Measurements from ENCODE around the gene SLC16A6.

The SLC16A6 gene

DNA sequence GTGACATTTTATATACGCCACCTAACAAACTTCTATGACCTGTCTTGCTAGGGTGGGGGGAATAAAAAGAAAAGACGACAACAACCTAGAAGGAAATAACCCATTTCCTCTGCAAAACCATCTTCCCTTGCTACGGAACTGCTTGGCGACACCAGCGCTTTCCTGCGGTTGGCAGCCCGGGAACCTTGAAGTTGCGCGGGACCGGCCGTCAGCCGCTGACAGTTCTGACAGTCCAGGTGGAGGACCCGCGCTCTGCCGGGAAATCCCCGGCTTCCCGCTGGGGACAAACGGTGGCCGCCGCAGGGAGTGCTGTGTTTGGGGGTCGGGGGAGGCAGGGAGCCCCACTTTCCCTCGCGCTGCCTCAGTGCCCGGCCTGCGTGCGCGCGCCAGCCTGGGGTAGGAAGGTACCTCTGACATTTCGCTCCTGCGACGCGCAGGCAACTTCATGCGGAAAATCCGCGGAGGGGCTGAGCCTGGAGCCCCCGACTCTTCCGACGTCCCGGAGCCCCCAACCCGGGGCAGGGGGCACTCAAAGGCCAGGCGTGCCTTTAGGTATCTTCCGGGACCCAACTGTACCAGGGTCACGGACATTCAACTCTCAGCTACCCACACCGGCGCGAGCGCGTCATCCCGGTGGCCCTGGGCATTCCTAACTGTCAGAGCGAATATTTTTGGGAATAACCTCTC is 516 bp downstream of the SLC16A6 start:
- no CpG with 5 or more reads among the region's 50 CpGs for WGBS, 2 donors (ENCODE audit: extremely low coverage in 2 of 2, insufficient read length in 2 of 2, insufficient replicate concordance in 1 of 2)
- Histone ChIP-seq H3K36me3 (replicated peaks in 1 of 2; ENCODE audit: control insufficient read depth in 2 of 2, insufficient read depth in 2 of 2, low read length in 2 of 2) (no peaks in the 10 kb centered on the region), H3K14ac (ENCODE audit: low read length) (no peak overlapping the region), H3K18ac (ENCODE audit: low read length) (peak overlapping the region; percentile 87), H2AK5ac (ENCODE audit: low read depth, low read length) (peak overlapping the region; percentile 60), H3K79me1 (ENCODE audit: low read depth, low read length) (no peaks in the 10 kb centered on the region), H3K4ac (ENCODE audit: low read length) (no peak overlapping the region), H3K27ac (replicated peaks; ENCODE audit: low read length) (no peak overlapping the region), H3K4me2 (ENCODE audit: insufficient read depth, low read length, poor library complexity, severe bottlenecking) (peak overlapping the region; percentile 92), H3K4me3 (ENCODE audit: low read length in 2 of 2) (peak overlapping the region; percentile 71 to 74), H2BK120ac (ENCODE audit: low read depth, low read length) (no peak overlapping the region), H3K23ac (ENCODE audit: low read depth, low read length, poor library complexity) (no peak overlapping the region), H2BK15ac (ENCODE audit: low read length) (no peak overlapping the region), H2BK12ac (ENCODE audit: low read length) (no peak overlapping the region), H3K9me3 (replicated peaks in 1 of 2; ENCODE audit: control insufficient read depth in 2 of 2, insufficient read depth in 1 of 2, low read depth in 1 of 2, low read length in 2 of 2) (no peaks in the 10 kb centered on the region), H2AFZ (ENCODE audit: low read length) (peak overlapping the region; percentile 97), H3K9ac (ENCODE audit: low read depth, low read length, poor library complexity) (peak overlapping the region; percentile 72), H4K8ac (ENCODE audit: low read depth, low read length) (no peak overlapping the region), H4K91ac (ENCODE audit: low read depth, low read length, poor library complexity) (no peak overlapping the region), H3K4me1 (ENCODE audit: control insufficient read depth in 2 of 2, insufficient read depth in 1 of 2, low read depth in 1 of 2, low read length in 2 of 2) (peaks cover 5 to 16% of the 10 kb centered on the region in 2 donors), H3K27me3 (ENCODE audit: control insufficient read depth in 3 of 3, insufficient read depth in 3 of 3, low read depth in 1 of 3, low read length in 3 of 3) (peaks cover 0 to 21% (median 3%) of the 10 kb centered on the region in 3 experiments), H2BK5ac (ENCODE audit: low read length) (no peak overlapping the region)
- DNase-seq (ENCODE audit: low spot score), result no peak

DNA sequence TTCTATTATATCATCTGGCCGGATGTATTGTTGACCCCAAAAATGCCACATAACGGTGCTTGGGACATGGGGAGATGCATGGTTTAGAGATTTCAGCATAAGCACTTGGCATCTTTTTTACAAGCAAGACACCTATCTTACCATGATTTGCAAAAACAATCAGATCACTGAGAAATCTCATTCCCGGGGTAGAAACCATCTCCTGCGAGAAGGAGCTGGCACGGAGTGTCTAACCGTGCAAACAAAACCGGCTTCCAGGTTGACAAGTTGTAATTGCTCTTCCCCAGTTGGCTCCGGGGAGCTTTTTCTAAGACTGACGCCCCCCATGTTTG is 1.0 kb downstream of the SLC16A6 start:
- Histone ChIP-seq H3K23ac (ENCODE audit: low read depth, low read length, poor library complexity) (no peak overlapping the region), H3K79me1 (ENCODE audit: low read depth, low read length) (no peaks in the 10 kb centered on the region), H2AFZ (ENCODE audit: low read length) (peak overlapping the region; percentile 97), H3K14ac (ENCODE audit: low read length) (no peak overlapping the region), H2BK15ac (ENCODE audit: low read length) (no peak overlapping the region), H3K27ac (replicated peaks; ENCODE audit: low read length) (no peak overlapping the region), H3K4me1 (ENCODE audit: control insufficient read depth in 2 of 2, insufficient read depth in 1 of 2, low read depth in 1 of 2, low read length in 2 of 2) (peaks cover 5 to 16% of the 10 kb centered on the region in 2 donors), H3K9me3 (replicated peaks in 1 of 2; ENCODE audit: control insufficient read depth in 2 of 2, insufficient read depth in 1 of 2, low read depth in 1 of 2, low read length in 2 of 2) (no peaks in the 10 kb centered on the region), H2AK5ac (ENCODE audit: low read depth, low read length) (no peak overlapping the region), H3K4me3 (ENCODE audit: low read length in 2 of 2) (peak overlapping the region in 1 of 2 donors; percentile 71), H2BK12ac (ENCODE audit: low read length) (no peak overlapping the region), H2BK5ac (ENCODE audit: low read length) (no peak overlapping the region), H3K18ac (ENCODE audit: low read length) (no peak overlapping the region), H4K8ac (ENCODE audit: low read depth, low read length) (no peak overlapping the region), H3K36me3 (replicated peaks in 1 of 2; ENCODE audit: control insufficient read depth in 2 of 2, insufficient read depth in 2 of 2, low read length in 2 of 2) (no peaks in the 10 kb centered on the region), H3K4ac (ENCODE audit: low read length) (no peak overlapping the region), H3K9ac (ENCODE audit: low read depth, low read length, poor library complexity) (no peak overlapping the region), H3K27me3 (ENCODE audit: control insufficient read depth in 3 of 3, insufficient read depth in 3 of 3, low read depth in 1 of 3, low read length in 3 of 3) (peaks cover 0 to 21% (median 3%) of the 10 kb centered on the region in 3 experiments), H2BK120ac (ENCODE audit: low read depth, low read length) (no peak overlapping the region), H3K4me2 (ENCODE audit: insufficient read depth, low read length, poor library complexity, severe bottlenecking) (peak overlapping the region; percentile 92), H4K91ac (ENCODE audit: low read depth, low read length, poor library complexity) (no peak overlapping the region)
- no peak for DNase-seq (ENCODE audit: low spot score)
- WGBS, 2 donors (ENCODE audit: extremely low coverage in 2 of 2, insufficient read length in 2 of 2, insufficient replicate concordance in 1 of 2), result no CpG with 5 or more reads among the region's 9 CpGs

DNA sequence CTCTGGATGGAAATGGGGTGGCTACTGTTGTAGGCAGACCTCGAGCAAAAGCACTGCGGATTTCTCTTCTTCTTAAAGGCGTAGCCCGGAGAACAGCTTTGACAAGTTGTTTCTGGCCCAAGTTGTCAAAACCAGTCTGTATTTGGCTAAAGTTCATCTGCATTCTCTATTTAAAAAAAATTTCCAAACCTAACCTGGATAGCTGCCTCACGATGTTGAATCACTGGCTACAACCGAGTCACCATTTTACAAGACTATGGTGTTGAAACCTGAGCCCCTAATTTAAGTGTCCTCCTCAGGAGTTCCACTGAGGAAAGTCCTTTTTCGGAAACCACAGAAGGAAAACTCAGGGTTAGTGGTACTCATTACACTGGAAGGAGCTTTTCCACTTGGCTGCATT is 1.5 kb downstream of the SLC16A6 start:
- no peaks in the 10 kb centered on the region for H3K79me1 ChIP-seq (ENCODE audit: low read depth, low read length)
- H3K27me3 ChIP-seq (ENCODE audit: control insufficient read depth in 3 of 3, insufficient read depth in 3 of 3, low read depth in 1 of 3, low read length in 3 of 3), result peaks cover 0 to 21% (median 3%) of the 10 kb centered on the region in 3 experiments
- H3K4me2 ChIP-seq (ENCODE audit: insufficient read depth, low read length, poor library complexity, severe bottlenecking), result no peak overlapping the region
- no peak for DNase-seq (ENCODE audit: low spot score)
- H2BK5ac ChIP-seq (ENCODE audit: low read length), result no peak overlapping the region
- WGBS, 2 donors (ENCODE audit: extremely low coverage in 2 of 2, insufficient read length in 2 of 2, insufficient replicate concordance in 1 of 2), result no CpG with 5 or more reads among the region's 7 CpGs
- H3K36me3 ChIP-seq (replicated peaks in 1 of 2; ENCODE audit: control insufficient read depth in 2 of 2, insufficient read depth in 2 of 2, low read length in 2 of 2), result no peaks in the 10 kb centered on the region
- H3K23ac ChIP-seq (ENCODE audit: low read depth, low read length, poor library complexity), result no peak overlapping the region
- H4K91ac ChIP-seq (ENCODE audit: low read depth, low read length, poor library complexity), result no peak overlapping the region
- no peak overlapping the region for H2AK5ac ChIP-seq (ENCODE audit: low read depth, low read length)
- H3K14ac ChIP-seq (ENCODE audit: low read length), result no peak overlapping the region
- no peak overlapping the region for H2BK12ac ChIP-seq (ENCODE audit: low read length)
- no peak overlapping the region for H2BK120ac ChIP-seq (ENCODE audit: low read depth, low read length)
- H3K4ac ChIP-seq (ENCODE audit: low read length), result no peak overlapping the region
- H2AFZ ChIP-seq (ENCODE audit: low read length), result no peak overlapping the region
- no peak overlapping the region for H3K27ac ChIP-seq (replicated peaks; ENCODE audit: low read length)
- H2BK15ac ChIP-seq (ENCODE audit: low read length), result no peak overlapping the region
- peak overlapping the region in 1 of 2 donors; percentile 71 for H3K4me3 ChIP-seq (ENCODE audit: low read length in 2 of 2)
- H3K9me3 ChIP-seq (replicated peaks in 1 of 2; ENCODE audit: control insufficient read depth in 2 of 2, insufficient read depth in 1 of 2, low read depth in 1 of 2, low read length in 2 of 2), result no peaks in the 10 kb centered on the region
- no peak overlapping the region for H3K18ac ChIP-seq (ENCODE audit: low read length)
- peaks cover 5 to 15% of the 10 kb centered on the region in 2 donors for H3K4me1 ChIP-seq (ENCODE audit: control insufficient read depth in 2 of 2, insufficient read depth in 1 of 2, low read depth in 1 of 2, low read length in 2 of 2)
- H3K9ac ChIP-seq (ENCODE audit: low read depth, low read length, poor library complexity), result no peak overlapping the region
- no peak overlapping the region for H4K8ac ChIP-seq (ENCODE audit: low read depth, low read length)

DNA sequence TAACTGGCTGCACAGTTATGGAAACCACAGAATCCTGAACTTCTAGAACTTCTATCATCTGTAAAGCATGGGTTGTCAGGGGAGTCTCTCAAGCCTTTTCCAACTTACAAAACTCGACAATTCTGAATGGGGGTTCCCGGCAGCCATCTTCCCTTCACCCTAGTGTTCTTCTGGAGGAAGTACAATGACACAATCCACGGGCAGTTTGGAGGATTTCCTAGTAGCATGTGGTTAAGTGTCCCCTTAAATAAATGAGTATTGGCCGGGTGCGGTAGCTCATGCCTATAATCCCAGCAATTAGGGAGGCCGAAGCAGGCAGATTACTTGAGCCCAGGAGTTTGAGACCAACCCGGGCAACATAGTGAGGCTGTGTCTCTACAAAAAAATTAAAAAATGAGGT is 2.1 kb downstream of the SLC16A6 start:
- Histone ChIP-seq H3K9ac (ENCODE audit: low read depth, low read length, poor library complexity) (no peak overlapping the region), H3K4me2 (ENCODE audit: insufficient read depth, low read length, poor library complexity, severe bottlenecking) (no peak overlapping the region), H3K4me3 (ENCODE audit: low read length in 2 of 2) (no peak overlapping the region), H3K9me3 (replicated peaks in 1 of 2; ENCODE audit: control insufficient read depth in 2 of 2, insufficient read depth in 1 of 2, low read depth in 1 of 2, low read length in 2 of 2) (no peaks in the 10 kb centered on the region), H3K4ac (ENCODE audit: low read length) (no peak overlapping the region), H2BK12ac (ENCODE audit: low read length) (no peak overlapping the region), H4K91ac (ENCODE audit: low read depth, low read length, poor library complexity) (no peak overlapping the region), H3K36me3 (replicated peaks in 1 of 2; ENCODE audit: control insufficient read depth in 2 of 2, insufficient read depth in 2 of 2, low read length in 2 of 2) (no peaks in the 10 kb centered on the region), H2BK120ac (ENCODE audit: low read depth, low read length) (no peak overlapping the region), H2BK15ac (ENCODE audit: low read length) (no peak overlapping the region), H3K18ac (ENCODE audit: low read length) (no peak overlapping the region), H2BK5ac (ENCODE audit: low read length) (no peak overlapping the region), H3K79me1 (ENCODE audit: low read depth, low read length) (no peaks in the 10 kb centered on the region), H3K14ac (ENCODE audit: low read length) (no peak overlapping the region), H2AK5ac (ENCODE audit: low read depth, low read length) (no peak overlapping the region), H3K4me1 (ENCODE audit: control insufficient read depth in 2 of 2, insufficient read depth in 1 of 2, low read depth in 1 of 2, low read length in 2 of 2) (peaks cover 2 to 10% of the 10 kb centered on the region in 2 donors), H3K27ac (replicated peaks; ENCODE audit: low read length) (no peak overlapping the region), H3K23ac (ENCODE audit: low read depth, low read length, poor library complexity) (no peak overlapping the region), H2AFZ (ENCODE audit: low read length) (no peak overlapping the region), H3K27me3 (ENCODE audit: control insufficient read depth in 3 of 3, insufficient read depth in 3 of 3, low read depth in 1 of 3, low read length in 3 of 3) (peaks cover 0 to 21% (median 3%) of the 10 kb centered on the region in 3 experiments), H4K8ac (ENCODE audit: low read depth, low read length) (no peak overlapping the region)
- DNase-seq (ENCODE audit: low spot score), result no peak
- no CpG with 5 or more reads among the region's 7 CpGs for WGBS, 2 donors (ENCODE audit: extremely low coverage in 2 of 2, insufficient read length in 2 of 2, insufficient replicate concordance in 1 of 2)
